ENCODE data around the gene PDGFRB.

GRCh38 chr5:150137168-150137957 lies 18.3 kb downstream of the PDGFRB start:
- TF ChIP-seq POLR2A (IDR thresholded peaks at IDR 0.05; ENCODE audit: low read depth, low read length) (peak; percentile 36), USF2 (IDR thresholded peaks at IDR 0.05; ENCODE audit: low read depth, low read length) (no peak), MXI1 (IDR thresholded peaks at IDR 0.05; ENCODE audit: borderline replicate concordance, low read depth, low read length) (no peak), CTCF (conservative IDR thresholded peaks at IDR 0.05; ENCODE audit: low read depth, low read length) (no peak), SMC3 (IDR thresholded peaks at IDR 0.05; ENCODE audit: low read depth, low read length) (no peak), RAD21 (IDR thresholded peaks at IDR 0.05; ENCODE audit: low read length) (no peak), MAZ (IDR thresholded peaks at IDR 0.05; ENCODE audit: borderline replicate concordance, low read depth, low read length) (0 out of 2 replicates have a peak, but pooled peaks have one; percentile 12), RCOR1 (IDR thresholded peaks at IDR 0.05; ENCODE audit: insufficient replicate concordance, low read length) (no peak), ELK1 (IDR thresholded peaks at IDR 0.05; ENCODE audit: borderline replicate concordance, low read depth, low read length) (no peak), CEBPB (IDR thresholded peaks at IDR 0.05; ENCODE audit: low read depth, low read length) (peak; percentile 17; the same call in 1 of the 2 replicates), BHLHE40 (IDR thresholded peaks at IDR 0.05; ENCODE audit: low read depth, low read length) (no peak), MAFK (IDR thresholded peaks at IDR 0.05; ENCODE audit: low read depth, low read length) (no peak), RFX5 (IDR thresholded peaks at IDR 0.05; ENCODE audit: low read depth, low read length) (no peak), FOS (IDR thresholded peaks at IDR 0.05; ENCODE audit: low read depth, low read length) (no peak)
